Activated T-helper 9 cell treated with anti-CD3 and anti-CD28 coated beads, Interleukin-2, amount 50 U/mL, for 16 hours (primary cell): ENCODE measurements around the gene P2RX5.
A peak's percentile ranks its signal among the peaks of the same experiment; 100 is the strongest.
"Not testable (repeated sequence)": the region's sequence is repeated elsewhere in the genome, so short reads cannot be mapped to it uniquely, and the experiment has no call there.

Experiments used
- DNase-seq: peaks from one replicate; pipeline ENCODE4 v3.0.0-alpha.2; 2020; ENCODE audit warnings: low read depth

Gene P2RX5, protein sequence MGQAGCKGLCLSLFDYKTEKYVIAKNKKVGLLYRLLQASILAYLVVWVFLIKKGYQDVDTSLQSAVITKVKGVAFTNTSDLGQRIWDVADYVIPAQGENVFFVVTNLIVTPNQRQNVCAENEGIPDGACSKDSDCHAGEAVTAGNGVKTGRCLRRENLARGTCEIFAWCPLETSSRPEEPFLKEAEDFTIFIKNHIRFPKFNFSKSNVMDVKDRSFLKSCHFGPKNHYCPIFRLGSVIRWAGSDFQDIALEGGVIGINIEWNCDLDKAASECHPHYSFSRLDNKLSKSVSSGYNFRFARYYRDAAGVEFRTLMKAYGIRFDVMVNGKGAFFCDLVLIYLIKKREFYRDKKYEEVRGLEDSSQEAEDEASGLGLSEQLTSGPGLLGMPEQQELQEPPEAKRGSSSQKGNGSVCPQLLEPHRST

DNA sequence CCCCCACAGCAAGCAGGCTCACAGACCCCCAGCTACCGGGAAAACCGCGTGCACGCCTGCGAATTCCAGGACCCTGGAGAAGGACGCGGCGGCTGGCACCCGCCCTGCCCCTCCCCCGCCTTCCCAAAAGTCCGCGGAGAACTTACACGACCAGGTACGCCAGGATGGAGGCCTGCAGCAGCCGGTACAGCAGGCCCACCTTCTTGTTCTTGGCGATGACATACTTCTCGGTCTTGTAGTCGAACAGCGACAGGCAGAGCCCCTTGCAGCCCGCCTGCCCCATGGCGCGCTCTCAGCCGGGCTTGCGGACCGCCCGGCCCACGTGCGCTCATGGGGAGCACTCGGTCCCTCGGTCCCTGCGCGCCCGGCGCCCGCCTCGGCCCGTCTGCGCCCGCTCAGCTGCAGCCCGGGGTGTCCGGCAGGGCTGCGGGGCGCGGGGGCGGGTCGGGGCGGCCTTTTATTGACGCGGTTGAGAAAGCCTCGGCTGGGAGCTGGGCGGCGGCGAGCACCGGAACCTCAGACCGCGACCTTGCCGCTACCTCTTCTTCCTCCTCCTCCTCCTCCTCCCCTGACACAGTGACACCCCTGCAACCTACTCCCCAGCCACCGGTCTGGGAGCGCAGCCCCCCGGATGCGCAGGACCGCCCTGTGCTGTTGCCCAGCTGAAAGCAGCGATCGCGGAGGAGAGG is at the start of gene P2RX5:
Gene P2RX5 (minus strand): TSS at position 433 of the 689 bp plus-strand sequence. CDS start 150 bp downstream, at position 283.
- no peak for DNase-seq

DNA sequence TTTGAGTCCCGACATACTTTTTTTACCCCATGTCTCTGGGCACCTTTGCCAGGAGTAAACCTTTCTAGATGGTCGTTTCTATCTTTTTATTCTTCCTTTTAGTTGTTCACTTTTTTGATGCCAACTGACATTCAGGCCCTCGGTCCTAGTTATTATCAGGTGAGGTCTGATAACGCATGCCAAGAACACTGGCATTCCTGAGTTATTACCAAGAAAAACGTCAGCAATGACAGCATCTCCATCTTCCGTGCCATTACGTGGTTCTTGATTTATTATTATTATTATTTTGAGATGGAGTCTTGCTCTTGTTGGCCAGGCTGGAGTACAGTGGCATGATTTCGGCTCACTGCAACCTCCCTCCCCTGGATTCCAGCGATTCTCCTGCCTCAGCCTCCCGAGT is 49.1 kb upstream of the P2RX5 start:
- DNase-seq, result no peak

DNA sequence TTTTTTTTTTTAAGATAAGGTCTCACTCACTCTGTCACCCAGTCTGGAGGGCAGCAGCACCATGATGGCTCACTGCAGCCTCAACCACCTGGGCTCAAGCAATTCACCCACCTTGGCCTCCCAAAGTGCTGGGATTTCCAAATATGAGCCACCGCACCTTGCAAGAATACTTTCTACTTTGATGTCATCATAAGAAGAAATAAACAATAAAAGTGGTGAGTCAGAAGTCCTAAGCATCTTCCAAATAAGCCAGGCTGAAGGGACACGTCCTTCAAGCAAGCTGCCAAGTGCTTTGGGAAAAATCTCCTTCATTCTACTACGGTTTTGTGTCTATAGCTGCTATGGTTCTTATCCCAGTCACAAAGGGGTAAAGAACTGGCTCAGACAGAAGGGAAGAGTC is 48.1 kb upstream of the P2RX5 start:
- DNase-seq, result no peak

DNA sequence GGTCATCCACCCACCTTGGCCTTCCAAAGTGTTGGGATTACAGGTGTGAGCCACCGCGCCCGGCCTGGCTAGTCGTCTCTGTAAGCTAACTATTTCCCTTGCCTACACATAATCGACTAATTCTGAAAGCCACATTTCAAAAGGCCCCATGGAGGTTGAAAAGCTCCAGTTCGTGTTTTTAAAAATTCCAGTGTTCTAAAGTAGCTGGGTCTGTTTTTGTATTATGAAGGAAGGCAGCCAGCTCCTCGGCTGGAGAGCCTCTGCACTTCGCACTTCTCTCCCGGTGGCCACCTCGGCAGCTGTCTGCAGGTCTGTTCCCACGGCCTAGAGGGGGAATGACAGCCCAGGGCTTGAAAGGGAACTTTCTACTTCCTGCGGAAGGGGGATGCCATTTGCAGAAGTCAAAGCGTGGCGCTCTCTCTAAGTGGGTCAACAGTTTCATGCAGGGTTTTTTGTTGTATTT is 44.7 kb upstream of the P2RX5 start:
- DNase-seq, result no peak

DNA sequence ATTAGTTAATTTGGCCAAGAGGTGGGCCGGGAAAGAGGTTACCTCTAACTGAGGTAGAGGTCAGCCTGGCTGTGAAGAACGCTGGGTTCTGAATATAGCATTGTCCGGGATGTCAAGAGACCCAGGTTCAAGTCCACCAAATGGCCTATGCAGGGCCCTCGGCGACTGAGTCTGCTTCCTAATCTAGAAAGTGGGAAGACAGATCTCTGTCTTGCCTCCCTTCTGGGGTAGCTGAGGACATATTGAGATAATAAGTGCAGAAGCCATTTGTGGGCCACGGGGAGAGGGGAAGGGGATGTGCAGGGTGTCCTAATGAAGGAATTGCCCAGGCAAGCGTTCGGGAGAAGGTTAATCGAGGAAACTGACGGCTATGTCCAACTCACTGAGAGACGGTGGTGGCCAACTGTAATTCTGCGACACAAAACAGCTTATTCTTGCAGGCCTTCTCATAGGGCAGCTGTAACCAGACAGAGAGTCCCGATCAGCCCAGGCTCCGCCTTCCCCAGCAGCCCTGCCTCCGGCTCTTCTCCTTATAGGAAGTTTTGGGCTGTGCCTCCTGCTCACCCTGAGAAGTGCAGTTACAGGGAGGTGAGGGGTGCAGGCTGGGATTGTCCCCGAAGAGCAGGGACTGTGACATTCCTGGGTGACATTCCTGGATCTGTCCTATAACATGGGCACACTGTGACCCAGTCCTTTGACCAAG is 43.6 kb upstream of the P2RX5 start:
- DNase-seq, result no peak

DNA sequence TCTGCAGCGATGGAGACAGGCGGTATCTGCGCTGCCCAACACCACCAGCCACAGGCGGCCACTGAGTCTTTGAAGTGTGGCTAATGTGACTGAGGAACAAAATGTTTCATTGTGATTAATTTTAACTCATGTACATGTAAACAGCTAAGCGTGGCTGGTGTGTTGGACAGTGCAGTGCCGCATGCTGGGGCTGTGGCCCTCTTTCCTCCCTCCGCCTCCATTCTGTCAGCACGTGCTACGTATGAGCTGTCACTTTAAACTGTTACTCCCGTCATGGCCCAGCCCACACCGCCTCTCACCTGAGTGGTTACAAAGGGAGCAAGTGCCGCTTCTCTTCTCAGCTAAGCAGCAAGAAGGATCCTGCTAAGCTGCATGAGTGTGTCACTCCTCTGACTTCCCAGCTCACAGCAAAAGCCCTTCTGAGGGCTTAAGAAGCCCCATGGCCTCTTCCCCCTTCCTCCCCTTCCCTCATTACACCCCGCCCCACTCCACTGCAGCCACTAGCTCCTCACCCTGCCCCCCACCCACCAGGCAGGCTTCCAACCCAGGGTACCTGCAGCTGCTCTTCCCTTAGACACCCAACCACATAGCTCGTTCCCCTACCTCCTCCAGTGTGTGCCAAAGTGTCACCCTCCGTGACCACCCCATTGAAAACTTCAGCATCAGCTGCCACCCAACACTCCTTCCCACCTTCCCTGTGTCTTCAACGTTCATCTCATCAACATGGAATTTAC is 42.8 kb upstream of the P2RX5 start:
- DNase-seq, result peak; percentile 57

DNA sequence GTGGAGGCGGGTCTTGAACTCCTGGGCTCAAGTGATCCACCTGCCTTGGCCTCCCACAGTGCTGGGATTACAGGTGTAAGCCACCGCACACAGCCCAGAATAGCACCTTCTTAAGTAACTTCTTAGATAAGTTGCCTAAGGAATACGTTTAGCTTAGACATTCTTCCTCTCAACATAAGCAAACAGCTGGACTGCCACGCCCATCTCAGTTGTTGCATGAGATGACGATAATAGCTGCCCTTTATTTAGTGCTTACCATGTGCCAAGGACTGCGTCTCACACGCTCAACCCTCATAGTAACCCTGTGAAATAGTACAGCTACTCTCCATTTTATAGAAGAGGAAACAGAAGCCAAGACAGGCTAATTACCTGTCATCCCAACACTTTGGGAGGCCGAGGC is 39.6 kb upstream of the P2RX5 start:
- no peak for DNase-seq

DNA sequence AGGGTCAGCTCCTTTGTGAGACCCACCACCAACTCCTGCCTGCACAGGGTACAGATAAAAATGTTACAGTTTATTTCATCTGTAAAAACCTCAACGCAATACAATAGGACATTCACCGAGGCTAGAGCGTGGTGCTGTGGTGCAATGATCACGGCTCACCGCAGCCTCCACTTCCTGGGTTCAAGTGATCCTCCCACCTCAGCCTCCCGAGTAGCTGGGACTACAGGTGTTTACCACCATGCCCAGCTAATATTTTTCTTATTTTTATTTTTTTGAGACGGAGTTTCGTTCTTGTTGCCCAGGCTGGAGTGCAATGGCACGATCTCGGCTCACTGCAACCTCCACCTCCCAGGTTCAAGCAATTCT is 38.9 kb upstream of the P2RX5 start:
- DNase-seq, result not testable (repeated sequence)

DNA sequence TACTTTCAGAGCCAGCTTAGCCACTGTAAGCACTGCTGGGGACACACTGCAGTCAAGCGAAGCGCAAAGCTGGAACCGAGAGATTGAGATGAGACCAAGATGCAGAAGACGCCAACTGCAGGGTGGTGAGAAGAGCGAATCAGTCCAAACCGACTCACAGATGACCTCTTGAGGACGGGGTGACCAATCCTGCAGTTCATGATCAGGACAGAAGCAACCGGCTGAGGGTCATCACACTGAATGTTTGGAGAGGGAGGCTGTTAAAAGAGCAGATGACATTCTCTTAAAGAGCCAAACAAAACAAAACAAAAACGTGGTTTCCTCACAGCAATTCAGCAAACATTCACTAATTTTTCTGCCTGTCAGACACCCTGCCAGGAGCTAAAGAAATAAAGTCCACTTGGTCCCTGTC is 36.3 kb upstream of the P2RX5 start:
- DNase-seq, result no peak

DNA sequence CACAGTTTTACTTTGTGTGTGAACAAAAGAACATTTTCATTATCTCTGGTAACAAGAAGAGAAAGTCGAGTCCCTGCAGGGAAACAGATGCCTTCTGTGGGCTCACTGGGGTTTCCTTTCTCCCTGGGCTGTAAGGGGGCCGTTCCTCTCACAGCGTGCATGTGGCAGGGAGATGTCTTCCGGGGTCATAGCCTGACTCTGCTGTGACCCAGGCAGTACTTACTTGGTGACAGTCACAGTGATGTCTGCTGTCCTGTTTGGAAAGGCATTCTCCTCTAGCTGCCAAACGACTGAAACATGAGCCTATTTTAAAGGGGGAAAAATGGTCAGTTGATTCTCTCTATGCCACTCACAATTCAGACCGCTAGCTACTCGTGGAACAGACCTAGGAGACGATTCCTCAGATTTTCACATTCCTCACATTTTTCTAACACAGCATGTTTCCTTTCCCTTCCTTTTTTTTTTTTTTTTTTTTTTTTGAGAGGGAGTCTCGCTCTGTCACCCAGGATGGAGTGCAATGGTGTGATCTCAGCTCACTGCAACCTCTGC is 35.0 kb upstream of the P2RX5 start:
- no peak for DNase-seq

DNA sequence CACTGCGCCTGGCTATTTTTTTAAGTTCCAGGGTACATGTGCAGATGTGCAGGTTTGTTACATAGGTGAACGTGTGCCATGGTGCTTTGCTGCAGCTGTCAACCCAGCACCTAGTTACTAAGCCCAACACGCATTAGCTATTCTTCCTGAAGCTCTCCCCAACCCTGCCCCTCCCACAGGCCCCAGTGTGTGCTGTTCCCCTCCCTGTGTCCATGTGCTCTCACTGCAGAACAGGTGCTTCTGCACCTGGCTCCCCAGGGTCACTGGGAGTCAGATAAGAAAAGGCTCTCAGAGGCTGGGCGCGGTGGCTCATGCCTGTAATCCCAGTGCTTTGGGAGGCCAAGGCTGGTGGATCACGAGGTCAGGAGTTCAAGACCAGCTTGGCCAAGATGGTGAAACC is 33.9 kb upstream of the P2RX5 start:
- no peak for DNase-seq

DNA sequence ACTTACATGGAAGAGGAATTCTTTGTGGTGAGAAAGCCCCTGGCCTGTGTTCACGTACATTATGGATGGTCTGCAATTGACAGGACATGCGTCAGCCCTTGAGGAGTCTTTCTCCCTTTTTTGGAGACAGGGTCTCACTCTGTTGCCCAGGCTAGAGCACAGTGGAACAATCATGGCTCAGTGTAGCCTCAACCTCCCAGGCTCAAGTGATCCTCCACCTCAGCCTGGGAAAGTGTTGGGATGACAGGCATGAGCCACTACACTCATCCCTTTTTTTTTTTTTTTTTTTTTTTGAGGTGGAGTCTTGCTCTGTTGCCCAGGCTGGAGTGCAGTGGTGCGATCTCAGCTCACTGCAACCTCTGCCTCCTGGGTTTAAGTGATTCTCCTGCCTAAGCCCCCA is 32.1 kb upstream of the P2RX5 start:
- DNase-seq, result not testable (repeated sequence)

DNA sequence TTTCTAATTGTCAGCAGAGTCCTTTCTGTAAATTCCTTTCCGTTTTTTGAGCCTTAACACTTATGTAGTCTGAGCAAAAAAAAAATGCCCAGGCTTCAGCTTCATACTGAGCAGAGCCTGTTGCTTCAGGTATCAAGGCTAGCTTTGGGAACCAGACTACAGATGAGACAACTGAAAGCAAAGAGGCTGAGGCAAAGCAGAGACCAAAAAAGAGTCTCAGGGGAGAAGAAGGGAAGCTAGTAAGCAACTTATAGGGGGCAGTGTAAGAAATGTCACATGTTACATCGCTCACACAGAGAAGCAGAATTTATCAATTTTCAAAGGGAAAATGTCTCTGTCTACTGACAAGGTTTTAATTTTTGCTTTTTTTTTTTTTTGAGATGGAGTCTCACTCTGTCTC is 31.1 kb upstream of the P2RX5 start:
- no peak for DNase-seq

DNA sequence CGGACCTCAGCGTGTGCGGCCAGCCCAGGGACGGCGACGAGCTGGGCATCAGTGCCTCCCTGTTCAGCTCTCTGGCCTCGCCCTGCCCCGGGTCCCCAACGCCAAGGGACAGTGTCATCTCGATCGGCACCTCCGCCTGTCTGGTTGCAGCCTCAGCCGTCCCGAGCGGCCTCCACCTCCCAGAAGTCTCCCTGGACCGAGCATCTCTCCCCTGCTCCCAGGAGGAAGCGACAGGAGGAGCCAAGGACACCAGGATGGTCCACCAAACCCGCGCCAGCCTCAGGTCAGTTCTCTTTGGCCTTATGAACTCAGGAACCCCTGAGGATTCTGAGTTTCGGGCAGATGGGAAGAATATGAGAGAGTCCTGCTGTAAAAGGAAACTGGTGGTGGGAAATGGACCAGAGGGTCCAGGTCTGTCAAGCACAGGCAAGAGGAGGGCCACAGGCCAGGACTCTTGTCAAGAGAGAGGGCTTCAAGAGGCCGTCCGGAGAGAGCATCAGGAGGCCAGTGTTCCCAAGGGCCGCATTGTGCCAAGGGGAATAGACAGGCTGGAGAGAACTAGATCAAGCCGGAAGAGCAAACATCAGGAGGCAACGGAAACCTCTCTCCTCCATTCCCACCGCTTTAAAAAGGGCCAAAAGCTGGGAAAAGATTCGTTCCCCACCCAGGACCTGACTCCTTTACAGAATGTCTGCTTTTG is 28.6 kb upstream of the P2RX5 start:
- no peak for DNase-seq

DNA sequence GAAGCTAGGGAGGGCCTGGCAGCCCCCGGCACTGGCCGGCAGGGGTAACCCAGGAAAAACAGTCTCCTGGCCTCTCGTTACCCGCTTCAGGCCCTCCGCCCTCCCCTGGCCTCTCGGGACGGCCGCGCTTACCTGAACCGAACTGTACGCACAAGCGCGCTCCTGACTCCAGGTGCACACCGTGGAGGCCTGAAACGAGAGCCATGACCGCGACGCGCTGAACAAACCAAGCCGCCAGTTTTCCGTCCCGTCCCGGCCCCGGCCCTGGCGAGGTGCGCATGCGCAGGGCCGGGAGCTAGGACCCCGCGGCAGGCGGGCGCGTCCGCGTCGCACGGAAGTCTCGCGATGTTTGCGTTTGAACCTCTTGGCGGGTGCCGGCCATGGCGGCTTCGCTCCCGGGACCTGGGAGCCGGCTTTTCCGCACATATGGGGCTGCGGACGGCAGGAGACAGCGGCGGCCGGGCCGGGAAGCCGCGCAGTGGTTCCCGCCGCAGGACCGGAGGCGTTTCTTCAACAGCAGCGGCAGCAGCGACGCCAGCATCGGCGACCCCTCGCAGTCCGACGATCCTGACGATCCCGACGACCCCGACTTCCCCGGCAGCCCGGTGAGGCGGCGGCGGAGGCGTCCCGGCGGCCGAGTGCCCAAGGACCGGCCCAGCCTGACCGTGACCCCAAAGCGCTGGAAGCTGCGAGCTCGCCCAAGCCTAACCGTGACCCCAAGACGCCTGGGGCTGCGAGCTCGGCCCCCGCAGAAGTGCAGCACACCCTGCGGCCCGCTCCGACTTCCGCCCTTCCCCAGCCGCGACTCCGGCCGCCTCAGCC is 27.8 kb upstream of the P2RX5 start, which contains the start of gene HASPIN:
Gene HASPIN (plus strand): TSS at position 348 of the 822 bp plus-strand sequence. CDS start 33 bp downstream, at position 381.
- DNase-seq, result peak; percentile 87

DNA sequence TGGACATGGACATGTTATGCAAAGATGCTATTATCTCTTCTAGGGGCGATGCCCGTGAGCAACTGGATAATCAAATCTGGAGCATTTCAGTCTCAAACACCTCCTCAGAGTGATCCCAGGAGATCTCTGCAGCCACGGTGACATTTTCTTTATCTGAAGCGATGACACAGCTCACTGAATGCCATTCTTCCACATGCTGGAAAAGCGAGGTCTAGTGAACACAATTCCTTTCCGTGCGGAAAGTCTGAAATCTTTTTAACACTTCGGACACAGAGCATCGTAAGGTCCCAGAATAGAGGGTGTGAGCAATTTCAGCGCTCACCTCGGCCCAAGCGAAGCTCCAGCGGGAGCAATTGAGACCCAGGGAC is 27.2 kb upstream of the P2RX5 start:
- DNase-seq, result no peak

DNA sequence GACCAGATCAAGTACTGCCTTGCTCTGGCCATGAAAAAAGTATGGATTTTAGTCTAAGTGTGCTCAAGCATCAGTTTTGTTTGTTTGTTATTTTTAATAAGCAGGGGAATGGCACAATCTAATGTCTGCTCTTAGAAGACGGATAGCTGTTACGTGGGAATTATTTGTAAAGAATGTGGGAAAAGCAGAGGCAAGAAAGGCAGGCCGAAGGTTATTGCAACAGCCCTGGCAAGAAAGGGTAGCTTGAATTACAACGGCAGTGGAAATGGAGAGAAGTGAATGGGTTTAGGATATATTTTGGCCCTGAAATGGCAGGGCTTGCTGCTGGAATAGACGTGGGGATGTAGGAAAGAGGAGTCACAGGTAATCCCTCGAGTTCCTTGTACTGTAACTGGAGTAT is 26.8 kb upstream of the P2RX5 start:
- no peak for DNase-seq

DNA sequence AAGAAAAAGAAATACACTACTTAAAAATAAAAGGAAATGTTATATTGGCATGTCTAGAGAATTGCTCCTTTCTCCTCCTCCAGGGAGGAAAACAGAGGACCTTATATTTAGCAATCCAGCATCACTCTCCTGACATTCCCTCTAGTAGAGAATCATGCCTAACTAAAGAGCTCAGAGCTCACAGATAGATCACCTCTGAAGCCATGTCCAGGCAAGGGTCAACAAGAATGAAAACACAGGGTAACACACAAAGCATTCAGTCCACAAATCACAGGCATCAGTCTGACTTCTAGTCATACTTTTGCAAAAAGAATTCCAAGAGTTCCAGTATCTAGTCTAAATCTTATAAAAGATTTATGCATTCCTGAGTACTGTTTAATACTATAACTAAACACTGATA is 23.3 kb upstream of the P2RX5 start:
- no peak for DNase-seq

DNA sequence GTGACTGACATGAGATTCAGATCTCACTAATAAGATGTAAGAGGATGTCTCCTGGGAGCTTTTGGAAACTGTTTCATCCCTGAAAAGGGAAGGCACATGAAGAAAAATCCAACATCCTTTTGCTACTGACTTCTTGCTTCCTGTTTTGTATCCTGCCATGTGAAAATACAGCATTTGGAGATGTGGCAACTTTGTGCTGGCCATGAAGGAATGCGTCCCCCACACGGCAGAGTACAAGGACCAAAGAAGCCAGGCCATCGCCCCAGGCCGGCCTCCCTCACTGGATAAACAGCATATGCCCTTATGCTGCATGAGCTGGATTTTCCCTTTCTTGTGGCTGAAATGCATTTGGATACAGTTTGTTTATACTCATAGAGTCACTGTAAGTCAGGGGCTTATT is 22.2 kb upstream of the P2RX5 start:
- no peak for DNase-seq

DNA sequence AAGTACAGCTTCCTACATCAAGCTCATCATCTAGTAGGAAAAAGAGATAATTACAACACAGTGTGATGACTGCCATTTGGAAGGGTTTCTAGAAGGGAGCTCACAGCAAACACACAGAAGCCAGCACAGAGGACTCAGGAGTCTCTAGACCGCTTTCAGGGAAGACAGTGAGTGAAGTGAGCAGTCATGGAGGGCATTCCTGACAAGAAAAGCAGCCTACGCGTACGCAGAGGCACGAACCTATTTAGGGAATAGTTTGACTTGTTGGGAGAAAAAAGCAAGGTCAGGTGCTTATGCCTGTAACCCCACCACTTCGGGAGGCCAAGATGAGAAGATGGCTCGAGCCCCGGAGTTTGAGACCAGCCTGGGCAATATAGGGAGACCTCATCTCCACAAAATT is 19.3 kb upstream of the P2RX5 start:
- DNase-seq, result no peak
